Kidney tubule cell (primary cell): ENCODE results near the gene ANKRD65.
A peak's percentile ranks its signal among the peaks of the same experiment; 100 is the strongest.
"Not testable (repeated sequence)": the region's sequence is repeated elsewhere in the genome, so short reads cannot be mapped to it uniquely, and the experiment has no call there.

ENCODE experiments used
- DNase-seq: peaks from one replicate; pipeline ENCODE4 v3.0.0-alpha.2; 2018; ENCODE audit warnings: low spot score

The ANKRD65 gene

GRCh38 chr1:1430114-1430982 lies 9.3 kb upstream of the ANKRD65 start:
- peak; percentile 43 for DNase-seq

GRCh38 chr1:1429671-1430073 lies 8.6 kb upstream of the ANKRD65 start:
- no peak for DNase-seq

- not testable (repeated sequence) for DNase-seq
Observed at GRCh38 chr1:1428967-1429366, 7.9 kb upstream of the ANKRD65 start.

GRCh38 chr1:1428174-1428573 lies 7.1 kb upstream of the ANKRD65 start:
- no peak for DNase-seq

GRCh38 chr1:1427820-1428148 lies 6.7 kb upstream of the ANKRD65 start:
- DNase-seq = no peak

- no peak for DNase-seq
Observed at GRCh38 chr1:1427106-1427819, 6.2 kb upstream of the ANKRD65 start.

DNA sequence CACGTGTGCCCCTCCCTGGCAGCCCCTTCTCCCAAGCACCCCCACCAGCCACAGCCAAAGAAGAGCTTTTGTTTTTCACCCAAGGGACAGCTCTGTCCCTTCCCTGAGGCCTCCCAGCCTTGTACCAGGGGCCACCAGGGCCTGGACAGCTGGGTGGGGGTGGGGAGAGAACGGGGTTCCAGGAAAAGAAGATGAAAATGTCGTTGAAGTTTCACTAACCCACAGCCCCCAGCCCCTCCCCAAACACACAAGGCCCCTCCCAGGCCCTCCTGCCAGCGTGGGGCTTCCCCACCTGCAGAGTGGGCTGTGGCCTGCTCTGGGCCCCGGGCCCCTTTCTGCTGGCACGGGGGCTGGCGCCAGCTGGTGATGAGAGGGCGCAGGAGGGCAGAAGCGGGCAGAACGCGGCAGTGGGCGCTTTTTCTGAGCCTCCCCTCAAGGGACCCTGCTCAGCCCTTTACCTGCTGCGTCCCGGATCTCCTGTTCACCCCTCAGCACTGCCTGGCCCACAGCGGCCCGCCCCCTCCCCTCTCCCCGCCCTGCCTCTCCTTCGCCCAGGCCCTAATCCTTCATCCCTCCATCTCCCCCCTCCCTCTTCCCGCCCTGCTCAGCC lies 5.5 kb upstream of the ANKRD65 start:
- DNase-seq = no peak

DNA sequence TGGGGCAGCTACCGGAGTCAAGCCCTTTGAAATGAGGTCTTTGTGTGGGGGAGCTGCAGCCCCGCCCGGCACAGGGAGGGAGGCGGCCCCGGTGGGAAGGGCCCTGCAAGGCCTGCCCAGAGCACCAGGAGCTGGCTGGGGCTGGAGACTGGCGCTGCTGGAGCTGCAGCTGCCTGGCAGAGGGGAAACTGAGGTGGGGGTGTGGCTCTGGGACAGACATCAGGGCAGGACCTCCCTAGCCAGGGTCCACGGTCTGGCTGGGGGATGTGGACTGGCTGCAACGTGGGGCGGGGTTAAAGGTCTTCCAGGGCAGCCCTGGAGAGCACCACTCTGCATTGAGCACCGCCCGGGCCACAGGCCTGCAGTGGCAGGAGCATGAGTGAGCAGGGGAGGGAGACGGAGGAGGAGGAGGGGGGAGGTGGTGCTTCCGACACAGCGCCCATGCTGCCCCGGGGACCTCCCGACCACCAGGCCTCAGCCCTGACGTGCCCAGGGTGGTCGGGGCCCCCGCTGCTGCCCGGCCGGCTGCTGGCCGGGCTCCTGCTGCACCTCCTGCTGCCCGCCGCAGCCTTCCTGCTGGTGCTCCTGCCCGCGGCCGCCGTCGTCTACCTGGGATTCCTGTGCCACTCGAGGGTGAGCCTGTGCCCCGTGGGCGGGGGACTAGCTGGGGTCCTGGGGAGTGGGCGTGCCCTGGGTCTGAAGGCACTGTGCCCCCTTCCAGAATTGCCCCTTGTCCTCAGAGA lies 4.8 kb upstream of the ANKRD65 start:
- no peak for DNase-seq

DNA sequence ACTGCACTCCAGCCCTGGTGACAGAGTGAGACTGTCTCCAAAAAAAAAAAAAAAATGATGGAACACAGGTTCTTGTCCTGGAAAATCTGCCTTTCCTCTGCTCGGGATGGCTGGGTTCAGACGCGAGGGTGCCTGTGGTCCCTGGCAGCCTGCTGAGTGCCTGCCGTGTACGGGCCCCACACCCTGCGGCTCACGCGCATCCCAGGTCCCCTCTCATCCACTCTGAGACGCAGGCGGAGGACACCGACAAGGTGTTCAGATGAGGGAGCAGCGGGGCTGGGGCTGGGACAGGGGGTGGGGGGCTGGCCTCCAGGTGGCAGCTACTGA lies 4.3 kb upstream of the ANKRD65 start:
- no peak for DNase-seq

DNA sequence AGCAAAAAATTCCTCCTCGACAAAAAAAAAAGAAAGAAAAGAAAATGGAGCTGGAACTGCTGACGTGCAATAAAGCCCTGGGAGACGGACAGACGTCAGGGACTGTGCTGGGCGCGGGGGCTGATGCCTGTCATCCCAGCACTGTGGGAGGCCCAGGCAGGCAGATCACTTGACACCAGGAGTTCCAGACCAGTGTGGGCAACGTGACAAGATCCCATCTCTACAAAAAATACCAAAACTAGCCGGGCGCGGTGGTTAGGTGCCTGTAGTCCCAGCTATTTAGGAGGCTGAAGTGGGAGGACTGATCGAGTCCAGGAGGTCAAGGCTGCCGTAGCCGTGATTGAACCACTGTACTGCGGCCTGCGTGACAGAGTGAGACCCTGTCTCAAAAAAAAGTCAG lies 3.6 kb upstream of the ANKRD65 start:
- no peak for DNase-seq

DNA sequence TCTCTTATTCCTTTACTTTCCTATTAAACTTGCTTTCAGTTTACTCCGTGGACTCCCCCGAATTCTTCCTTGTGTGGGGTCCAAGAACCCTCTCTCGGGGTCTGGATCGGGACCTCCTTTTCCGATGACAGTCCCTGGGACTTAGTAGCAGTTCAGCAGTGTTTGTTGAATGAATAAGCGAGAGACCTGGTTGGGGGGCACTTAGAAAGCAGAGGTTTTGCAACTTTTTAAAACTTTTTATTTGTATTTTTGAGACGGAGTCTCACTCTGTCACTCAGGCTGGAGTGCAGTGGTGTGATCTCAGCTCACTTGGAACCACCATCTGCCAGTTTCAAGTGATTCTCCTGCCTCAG lies 2.1 kb upstream of the ANKRD65 start:
- DNase-seq = no peak

DNA sequence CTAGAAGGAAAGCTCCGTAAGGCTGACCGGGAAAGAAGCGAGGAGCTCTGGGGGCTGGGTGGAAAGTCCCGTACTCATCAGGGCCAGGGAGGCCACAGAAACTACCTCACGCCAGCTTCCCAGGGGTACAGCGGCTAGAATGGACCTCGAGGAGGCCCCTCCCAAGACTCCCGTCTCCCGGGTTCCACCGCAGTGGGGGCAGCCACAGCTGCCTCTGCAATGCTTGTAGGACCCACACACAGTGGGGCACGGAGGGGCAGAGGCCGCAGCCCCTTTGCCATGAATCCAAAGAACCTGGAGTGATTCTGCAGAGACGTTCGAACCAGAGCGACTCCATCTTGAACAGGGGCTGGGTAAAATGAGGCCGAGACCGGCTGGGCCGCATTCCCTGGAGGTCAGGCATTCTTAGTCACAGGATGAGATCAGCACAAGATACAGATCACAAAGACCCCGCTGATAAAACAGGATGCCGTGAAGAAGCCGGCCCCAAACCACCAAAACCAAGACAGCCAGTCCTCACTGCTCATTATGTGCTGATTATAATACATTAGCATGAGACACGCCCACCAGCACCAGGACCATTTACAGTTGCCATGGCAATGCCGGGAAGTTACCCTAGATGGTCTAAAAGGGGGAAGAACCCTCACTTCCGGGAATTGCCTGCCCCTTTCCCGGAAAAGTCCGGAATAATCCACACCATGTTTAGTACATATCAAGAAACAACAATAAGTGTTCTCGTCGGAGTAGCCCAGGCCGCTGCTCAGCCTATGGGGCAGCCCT lies 1.6 kb upstream of the ANKRD65 start:
- DNase-seq = peak; percentile 34

GRCh38 chr1:1421907-1422464 lies 910 bp upstream of the ANKRD65 start:
- DNase-seq = no peak

DNA sequence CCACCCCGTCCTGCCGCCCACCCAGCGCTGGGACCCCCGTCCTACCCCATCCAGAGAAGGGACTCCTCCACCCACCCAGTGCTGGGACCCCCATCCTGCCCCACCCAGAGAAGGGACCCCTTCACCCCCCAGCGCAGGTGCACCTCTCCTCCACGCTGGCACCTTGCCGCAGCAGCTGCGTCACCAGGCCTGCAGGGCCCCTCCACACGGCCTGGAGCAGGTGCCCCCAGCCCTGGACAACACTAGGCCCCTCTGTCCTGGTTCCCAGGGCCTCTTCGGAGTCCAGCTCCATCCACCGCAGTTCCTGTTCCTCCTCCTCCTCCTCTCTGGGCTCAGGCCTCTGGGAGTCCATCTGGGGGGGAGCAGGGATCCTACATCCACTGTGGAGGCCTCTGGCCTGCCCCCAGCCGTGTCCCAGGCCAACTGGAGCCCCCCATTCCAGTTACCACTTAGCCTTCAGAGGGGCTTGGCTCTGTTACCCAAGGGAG lies 378 bp downstream of the ANKRD65 start:
- DNase-seq = no peak

DNA sequence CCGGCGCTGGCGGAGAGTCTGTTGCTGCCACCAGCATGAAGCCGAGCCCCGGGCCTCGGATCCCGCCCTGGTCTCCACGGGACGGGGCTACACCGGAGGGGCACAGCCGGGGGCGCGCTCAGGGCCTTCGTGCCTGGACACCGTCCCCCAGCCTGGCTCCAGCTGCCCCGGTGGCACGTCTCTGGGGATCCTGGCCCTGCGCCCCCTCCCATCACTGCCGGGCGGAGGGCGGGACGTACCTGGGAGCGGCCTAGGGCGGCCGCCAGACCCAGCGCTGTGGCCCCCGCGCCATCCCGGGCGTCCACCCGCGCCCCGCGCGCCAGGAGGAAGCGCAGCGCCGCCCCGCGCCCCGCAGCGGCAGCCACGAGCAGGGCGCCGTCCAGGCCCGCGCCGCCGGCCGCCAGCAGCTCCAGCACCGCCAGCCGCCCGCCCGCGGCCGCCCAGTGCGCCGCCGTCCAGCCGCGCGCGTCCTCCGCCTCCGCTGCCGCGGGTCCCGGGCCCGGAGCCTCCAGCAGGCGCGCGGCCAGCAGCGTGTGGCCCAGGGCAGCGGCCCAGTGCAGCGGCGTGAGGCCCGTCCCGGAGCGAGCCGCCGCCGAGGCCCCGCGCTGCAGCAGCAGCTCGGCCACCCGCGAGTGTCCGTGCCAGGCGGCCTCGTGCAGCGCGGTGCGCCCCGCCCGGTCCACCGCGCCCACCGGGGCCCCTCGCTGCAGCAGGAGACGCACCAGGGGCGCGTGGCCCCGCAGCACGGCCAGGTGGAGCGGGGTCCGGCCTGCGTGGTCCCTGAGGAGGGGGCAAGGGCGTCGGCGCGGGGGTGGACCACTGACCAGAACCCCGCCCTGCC lies 1.0 kb downstream of the ANKRD65 start:
- no peak for DNase-seq

DNA sequence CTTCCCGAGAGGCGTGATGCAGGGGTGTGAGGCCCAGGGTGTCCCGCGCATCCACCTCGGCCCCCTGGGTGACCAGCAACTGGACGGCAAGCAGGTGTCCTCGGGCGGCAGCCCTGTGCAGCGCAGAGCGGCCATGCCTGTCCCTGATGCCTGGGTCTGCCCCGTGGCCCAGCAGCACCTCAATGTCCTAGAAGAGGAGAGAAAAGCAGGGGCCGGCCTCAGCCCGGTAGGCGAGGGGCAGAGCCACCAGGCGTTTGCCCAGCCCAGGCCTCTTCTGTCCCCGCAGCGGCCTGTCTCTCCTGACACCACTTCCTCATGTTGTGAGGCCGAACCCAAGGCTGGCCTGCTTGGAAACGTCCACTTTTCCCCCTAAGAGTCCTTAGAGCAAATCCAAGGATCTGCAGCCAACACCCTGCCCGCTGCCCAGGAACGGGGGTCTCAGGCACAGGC lies 1.7 kb downstream of the ANKRD65 start:
- DNase-seq = no peak

- no peak for DNase-seq
Observed at GRCh38 chr1:1418464-1419362, 2.4 kb downstream of the ANKRD65 start.

GRCh38 chr1:1417825-1418463 lies 3.1 kb downstream of the ANKRD65 start:
- DNase-seq = not testable (repeated sequence)

DNA sequence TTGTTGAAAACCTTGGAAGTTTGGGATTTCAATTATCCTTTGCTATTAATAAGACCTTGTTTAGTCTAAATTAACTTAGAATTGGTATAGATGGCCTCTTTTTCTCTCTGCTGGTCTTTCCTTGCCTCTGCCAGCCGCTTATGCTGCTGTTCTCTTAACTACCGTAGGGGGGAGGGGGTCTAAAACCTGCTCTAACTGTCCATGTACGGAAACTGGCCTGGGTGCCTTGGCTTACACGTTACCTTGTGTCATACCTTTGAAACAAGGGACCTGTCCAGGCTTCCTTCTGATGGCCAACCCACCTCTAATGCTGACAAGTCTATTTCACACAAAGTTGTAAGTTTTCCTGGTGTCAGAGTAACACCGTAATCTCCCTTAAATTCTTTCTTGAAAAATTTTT lies 3.7 kb downstream of the ANKRD65 start:
- DNase-seq = not testable (repeated sequence)
